Measurements from ENCODE around the gene NFIL3.

NFIL3 gene

GRCh38 chr9:91421971-91422757, 1.5 kb downstream of the NFIL3 start:
- DNase-seq (ENCODE audit: low read depth): no peak

- no peak for DNase-seq (ENCODE audit: low read depth)
These were observed 2.4 kb downstream of the NFIL3 start for GRCh38 chr9:91421128-91421765.

GRCh38 chr9:91420501-91421127, 3.0 kb downstream of the NFIL3 start:
- DNase-seq (ENCODE audit: low read depth): no peak

GRCh38 chr9:91419222-91420191, 4.1 kb downstream of the NFIL3 start:
- DNase-seq (ENCODE audit: low read depth): no peak

GRCh38 chr9:91418215-91418610, 5.4 kb downstream of the NFIL3 start:
- DNase-seq (ENCODE audit: low read depth): no peak

- DNase-seq (ENCODE audit: low read depth): no peak
These were observed 5.9 kb downstream of the NFIL3 start for GRCh38 chr9:91417602-91418214.

GRCh38 chr9:91416096-91416712, 7.4 kb downstream of the NFIL3 start:
- DNase-seq (ENCODE audit: low read depth): no peak

GRCh38 chr9:91415290-91415689, 8.3 kb downstream of the NFIL3 start:
- no peak for DNase-seq (ENCODE audit: low read depth)

- DNase-seq (ENCODE audit: low read depth): no peak
These were observed 10.7 kb downstream of the NFIL3 start for GRCh38 chr9:91412941-91413340.

- no peak for DNase-seq (ENCODE audit: low read depth)
These were observed 12.4 kb downstream of the NFIL3 start for GRCh38 chr9:91411096-91411771.

GRCh38 chr9:91410161-91410560, 13.5 kb downstream of the NFIL3 start:
- no peak for DNase-seq (ENCODE audit: low read depth)

- no peak for DNase-seq (ENCODE audit: low read depth)
These were observed 15.2 kb downstream of the NFIL3 start for GRCh38 chr9:91408475-91408874.

- no peak for DNase-seq (ENCODE audit: low read depth)
These were observed 15.9 kb downstream of the NFIL3 start for GRCh38 chr9:91407580-91408318.

GRCh38 chr9:91405343-91406077, 18.1 kb downstream of the NFIL3 start:
- DNase-seq (ENCODE audit: low read depth): peak; percentile 70

GRCh38 chr9:91403665-91404543, 19.7 kb downstream of the NFIL3 start:
- DNase-seq (ENCODE audit: low read depth): no peak

- no peak for DNase-seq (ENCODE audit: low read depth)
These were observed 24.7 kb downstream of the NFIL3 start for GRCh38 chr9:91398926-91399325.

- DNase-seq (ENCODE audit: low read depth): no peak
These were observed 27.8 kb downstream of the NFIL3 start for GRCh38 chr9:91395553-91396471.
